HG02610 (cell line): Measurements from ENCODE around the gene PRDM16.

ENCODE experiments used
- ATAC-seq: cut with Tn5 transposase; IDR thresholded peaks from one replicate; pipeline ENCODE4 v1.9.1; 2021; ENCODE audit warnings: mild to moderate bottlenecking, moderate library complexity; ENCODE audit not compliant: unreplicated experiment

The PRDM16 gene

DNA sequence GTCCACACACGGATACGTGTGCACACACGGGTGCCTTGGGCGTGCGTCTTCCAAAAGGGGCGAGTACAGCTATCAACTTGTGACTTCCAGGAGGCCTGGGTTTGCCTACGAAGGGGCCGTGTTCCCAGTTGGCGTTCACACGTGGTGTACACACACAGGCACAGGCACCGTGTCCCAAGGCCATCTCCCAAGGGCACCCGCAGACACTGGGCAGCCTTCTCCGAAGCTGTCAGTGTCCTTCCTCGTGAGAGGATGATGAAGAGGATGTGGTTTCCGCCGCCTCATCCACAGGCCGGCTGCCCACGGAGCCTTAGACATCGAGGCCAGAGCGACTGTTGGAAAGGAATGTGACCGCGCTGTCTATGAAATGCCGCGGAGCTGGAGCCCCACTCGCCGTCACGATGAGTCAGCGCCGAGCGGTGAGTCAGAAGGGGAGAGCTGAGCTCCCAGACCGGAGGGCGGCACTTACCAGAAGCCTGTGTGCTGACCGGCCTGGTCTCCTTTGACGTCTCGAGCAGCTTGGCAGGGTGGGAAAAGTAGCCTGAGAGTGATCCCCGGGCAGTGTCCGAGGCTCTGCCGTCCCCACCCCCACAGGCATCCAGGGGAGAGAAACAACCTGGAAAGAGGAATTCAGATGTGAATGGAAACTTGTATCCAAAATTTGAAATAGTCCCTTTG, 244.0 kb downstream of the PRDM16 start:
- no peak for ATAC-seq

DNA sequence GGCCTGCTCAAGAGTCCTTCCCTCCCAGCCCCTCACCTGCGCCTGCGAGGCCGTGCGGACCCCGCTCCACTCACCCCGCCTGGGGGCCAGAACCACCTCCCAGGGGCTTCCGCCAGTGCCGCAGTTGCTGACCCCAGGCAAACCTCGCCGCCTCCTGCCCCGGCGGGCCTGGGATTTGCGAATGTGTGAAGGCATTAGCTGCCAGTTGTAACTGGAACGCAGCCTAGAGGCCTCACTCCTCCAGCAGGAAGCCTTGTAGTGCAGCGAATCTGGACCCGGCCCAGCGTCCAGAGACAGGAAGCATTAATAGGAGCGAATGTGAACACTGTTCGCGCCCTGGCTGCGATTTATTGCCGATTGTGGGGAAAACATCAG, 244.6 kb downstream of the PRDM16 start:
- ATAC-seq: no peak

DNA sequence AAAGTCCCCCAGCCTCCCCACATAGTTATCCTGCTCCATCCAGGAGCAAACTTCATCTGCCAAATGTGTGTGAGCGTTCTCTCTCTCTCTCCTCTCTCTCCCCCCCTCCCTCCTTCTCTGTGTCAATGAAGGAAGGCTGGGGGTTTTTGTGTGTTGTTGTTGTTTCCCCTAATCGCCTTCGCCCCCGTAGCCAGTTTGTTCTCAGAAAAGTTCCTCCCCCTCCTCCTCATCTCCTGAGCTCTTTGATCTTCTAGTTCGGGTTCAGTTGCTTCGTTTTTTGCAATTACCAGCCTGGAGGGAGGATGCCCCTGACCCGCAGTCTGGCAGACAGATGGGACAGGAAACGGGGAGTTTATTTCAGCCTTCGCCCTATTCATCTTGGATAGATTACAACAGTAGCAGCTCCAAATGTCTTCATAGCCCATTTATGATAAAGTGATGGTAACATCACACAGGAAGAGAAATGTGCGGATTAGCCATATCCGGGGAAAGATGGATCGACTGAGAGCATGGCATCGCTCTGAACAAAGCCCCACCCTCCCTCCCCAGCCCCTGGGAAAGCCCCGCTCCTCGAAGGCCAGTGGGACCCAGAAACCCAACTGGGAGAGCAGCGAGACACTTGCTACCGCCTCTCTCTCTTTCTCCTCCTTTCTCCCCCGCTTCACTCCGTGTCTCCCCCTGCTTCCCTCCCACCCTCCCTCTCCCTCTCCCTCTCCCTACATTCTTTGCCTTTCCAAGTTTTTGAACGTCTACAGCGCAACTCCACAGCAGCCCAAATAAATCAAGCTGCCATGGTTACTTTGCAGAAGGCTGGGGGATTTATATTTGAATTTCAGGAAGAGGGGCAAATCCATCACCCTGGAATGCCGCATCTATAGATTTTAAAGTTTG, 245.7 kb downstream of the PRDM16 start:
- ATAC-seq: no peak

DNA sequence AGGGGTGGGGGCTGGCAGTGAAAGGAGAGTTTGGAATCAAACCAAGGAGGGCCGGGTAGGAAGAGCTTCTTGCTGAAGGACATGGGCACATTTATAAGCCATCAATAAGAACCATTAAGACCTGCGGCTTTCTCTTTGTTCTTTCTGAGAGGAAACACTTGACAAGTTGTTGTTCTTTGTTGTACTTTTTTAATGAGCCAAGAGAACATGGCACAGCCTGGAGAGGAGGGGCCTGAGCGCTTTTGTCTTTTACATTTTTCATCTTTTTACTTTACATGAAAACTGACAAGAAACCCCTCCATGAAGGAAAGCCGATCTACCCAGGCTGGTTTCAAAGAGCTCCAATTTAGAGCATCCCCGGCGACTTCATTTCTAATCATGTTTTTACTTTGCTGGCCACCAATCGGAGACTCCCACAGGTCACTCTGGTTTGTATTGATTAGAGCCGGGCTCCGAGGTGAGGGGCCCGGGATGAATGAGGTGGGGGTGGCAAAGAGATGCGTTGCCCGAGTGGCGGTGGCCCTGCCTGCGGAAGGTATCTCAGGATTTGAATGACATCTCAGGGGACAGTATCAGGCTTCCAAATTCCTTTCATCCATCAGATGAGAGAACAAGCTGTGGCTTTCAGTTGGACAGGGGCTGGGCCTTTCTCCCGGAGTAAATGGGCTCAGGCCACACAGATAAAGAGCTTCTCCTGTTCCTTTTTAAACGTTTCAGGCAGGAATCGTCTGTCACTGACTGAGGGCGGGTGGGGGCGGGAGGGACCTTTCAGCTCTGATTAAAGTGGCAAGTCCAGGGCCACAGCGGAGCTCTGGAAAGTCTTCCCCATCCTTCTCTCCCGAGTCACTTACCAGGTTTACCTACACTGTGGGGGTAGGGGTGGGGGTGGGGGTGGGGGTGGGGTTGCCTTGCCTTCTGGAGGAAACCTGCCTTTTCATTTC, 246.7 kb downstream of the PRDM16 start:
- no peak for ATAC-seq

DNA sequence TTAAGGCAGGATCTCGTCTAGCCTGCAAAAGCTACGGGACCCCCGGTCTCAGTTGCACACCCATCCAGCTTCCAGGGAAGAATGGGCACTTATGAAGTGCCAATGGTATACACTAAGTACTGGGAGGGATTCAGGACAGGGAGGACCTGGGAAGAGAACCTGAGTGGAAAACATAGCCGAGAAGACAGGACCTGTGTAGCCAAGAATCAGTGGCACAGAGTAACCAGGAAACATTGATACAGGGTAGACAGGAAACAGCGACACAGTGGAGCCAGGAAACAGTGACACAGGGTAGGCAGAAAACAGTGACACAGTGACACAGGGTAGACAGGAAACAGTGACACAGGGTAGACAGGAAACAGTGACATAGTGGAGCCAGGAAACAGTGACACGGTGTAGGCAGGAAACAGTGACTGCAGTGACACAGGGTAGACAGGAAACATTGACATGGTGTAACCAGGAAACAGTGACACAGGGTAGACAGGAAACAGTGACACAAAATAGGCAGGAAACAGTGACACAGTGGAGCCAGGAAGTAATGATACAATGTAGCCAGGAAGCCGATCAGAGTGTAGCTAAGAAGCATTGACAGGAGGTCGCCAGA, 247.4 kb downstream of the PRDM16 start:
- no peak for ATAC-seq

DNA sequence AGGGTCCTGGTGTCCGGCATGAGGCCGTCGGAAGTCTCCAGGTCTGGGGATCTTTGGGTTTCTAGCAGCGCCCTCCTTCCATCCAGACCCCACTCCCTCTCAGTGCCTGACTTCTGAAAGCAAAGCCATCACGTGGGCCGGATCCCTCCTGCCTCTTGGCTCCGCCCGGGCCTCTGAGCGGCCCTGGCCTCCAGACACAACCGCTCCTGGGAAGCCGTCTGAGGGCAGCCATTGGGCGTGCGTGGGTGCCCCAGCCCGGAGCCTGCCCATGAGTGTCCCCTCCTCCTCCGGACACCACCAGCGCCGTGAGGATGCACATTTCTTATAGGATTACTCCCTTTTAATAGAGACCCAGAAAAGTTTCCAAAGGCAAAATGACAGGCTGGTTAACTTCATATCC, 248.5 kb downstream of the PRDM16 start:
- no peak for ATAC-seq

DNA sequence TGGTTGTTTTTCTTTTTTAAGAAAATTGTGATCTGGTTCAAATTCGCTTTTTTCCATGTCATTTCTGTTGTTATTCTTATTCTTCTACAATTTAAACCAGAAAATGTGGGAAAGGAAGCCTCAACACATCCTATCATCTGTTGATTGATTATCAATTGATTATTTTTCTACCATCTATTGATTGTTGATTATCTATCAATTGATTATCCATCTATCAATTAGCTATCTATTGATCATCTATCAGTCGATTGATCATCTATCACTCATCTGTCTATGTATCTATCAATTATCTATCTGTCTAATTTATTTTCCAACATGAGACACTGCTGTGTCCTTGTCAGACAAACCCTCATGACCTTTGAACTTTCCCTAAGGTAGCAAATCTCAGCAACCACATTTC, 249.3 kb downstream of the PRDM16 start:
- no peak for ATAC-seq

DNA sequence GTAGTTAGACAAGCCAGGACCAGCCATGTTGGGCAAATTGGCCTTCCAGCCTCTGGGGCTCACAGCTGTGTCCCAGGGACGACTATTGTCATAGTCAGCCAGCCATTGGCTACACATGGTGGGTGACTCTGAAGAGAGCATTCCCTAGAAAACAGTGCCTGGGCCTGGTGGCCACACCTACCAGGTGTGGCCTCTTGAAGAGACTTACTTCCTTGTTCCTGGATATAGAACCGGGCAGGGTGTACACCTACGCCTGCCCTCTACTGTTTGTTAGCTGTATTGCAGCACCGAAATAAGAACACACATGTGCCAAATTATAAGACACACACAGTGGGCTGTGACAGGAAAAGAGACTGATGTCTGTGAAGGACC, 250.9 kb downstream of the PRDM16 start:
- no peak for ATAC-seq

DNA sequence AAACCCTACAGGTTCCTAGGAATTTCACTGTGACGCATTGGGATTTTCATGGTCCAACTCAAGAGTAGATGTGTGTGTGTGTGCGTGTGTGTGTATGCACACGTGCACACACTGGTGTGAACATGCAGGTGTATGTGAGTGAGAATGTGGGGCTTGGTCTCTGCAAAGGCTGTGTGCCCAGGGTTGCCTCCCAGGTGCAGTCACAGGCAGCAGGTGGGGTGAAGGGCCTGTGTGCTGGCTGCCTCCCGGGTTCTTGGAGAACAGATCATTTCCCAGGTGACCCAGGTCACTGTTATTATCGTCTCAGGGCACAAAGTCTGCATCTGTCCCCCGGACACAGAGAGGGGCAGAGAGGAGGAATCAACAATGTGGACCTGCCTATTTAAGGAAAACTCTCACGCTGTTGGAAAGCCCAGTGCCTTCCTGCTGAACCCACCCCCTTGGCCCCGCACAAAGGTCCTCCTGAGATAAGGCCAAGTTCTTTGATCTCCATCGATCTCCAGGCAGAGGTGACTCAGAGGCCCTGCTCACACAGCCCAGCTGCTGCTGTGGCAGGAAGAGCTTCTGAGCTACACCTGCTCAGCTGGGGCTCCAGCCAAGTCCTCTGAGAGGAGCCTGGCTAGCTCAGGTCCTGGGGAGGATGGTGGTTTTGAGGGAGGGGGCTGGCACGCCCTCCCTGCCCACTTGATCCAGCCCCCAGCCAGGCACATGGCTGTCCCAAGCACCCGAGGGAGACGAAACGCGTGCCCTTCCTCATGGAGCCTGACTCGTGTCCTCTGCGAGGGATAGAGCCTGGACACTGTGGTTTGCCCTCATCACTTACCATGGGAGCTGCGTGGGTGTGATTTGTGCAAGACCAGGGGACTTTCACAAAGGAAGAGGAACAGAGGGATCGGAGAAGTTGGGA, 251.5 kb downstream of the PRDM16 start:
- no peak for ATAC-seq

DNA sequence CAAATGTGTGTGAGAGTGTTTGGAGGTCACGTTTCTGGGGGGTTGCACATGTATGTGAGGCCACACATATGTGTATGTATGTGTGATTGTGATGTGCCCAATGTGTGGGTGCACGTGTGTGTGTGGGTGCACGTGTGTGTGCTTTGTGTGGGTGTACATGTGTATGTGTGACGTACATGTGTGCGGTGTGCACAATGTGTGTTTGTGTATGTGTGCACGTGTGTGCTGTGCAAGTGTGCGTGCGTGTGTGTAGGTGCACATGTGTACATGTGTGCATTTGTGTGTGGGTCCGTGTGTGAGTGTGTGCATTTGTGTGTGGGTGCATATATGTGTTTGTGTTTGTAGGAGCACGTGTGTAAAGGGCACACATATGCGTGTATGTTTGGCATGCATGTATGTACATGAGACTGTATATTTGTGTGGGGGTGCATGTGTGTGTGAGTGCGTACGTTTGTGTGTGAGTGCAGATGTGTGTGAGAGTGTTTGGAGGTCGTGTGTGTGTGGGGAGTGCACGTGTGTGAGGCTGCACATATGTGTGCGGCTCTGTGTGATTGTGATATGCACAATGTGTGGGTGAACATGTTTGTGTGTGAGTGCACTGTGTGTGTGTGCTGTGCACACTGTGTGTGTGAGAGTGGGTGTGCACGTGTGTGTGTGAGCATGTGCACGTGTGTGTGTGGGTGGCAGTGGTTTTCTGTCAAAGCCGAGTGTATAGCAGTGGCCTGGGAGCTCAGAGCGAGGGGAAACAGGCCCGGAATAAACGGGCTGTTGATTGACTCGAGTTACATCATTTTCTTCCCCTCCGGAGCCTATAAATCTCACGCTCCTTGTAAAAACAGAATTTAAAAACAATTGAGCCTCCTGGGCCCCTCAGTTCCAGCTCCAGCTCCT, 252.8 kb downstream of the PRDM16 start:
- no peak for ATAC-seq

DNA sequence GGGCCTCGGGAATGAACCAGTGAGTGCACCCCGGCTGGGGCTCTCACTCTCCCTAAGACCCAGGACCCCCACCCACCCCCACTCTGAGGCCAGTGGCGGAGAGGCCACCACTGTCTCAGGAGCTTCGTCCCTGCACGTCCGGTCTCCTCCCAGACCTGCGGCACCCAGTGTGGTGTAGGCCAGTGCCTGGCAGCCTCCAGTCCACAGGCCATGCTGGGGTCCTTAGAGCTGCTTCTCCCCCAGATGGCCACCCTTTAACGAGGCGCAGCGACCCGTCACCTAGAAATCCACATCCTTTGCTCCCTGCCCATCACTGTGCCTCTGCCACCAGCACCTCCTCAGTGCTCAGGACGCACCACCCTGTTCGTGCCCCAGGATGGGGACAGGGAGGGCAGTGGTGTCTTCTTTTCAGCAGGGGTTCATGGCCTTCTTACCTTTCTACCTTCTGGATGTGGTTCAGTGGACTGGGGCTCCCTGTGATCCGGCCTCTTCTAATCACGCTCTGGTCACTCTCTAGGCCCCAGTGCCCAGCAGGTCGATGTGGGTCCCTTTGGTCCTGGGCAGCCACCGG, 253.5 kb downstream of the PRDM16 start:
- no peak for ATAC-seq

DNA sequence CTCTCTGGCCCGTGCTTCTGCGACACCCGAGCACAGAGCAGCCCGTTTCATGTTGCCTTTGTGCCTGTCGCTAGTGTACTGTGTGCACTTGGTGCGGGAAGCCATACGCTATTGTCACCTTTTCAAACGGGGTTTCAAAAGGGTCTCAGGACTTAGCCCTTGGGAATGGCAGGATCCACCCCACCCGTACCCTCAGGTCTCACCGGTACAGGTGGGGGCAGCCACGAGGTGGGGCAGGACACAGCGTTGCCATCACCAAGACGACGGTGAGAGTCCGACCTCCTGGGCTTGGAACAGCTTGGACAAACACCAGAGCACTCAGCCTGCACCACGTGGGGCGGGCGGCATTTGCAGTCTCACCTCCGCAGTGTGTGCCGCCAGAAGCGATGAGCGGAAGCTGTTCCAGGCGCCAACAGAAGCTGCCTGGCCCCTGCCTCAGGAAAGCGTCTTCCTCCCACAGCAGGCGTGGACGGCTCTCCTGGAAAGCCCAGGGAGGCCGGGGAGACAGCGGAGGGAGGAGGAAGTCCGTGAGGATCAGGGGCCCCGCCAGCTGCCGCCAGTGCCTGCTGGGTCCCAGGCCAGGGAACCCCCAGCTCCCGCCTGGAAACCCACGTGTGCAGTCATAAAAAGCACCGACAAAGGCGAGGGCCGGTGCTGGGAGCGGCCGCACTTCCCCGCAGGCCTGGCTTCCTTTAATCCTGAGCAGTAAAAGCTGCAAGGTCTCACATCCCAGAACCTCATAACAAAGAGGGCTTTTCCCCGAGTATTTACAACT, 254.2 kb downstream of the PRDM16 start:
- no peak for ATAC-seq

DNA sequence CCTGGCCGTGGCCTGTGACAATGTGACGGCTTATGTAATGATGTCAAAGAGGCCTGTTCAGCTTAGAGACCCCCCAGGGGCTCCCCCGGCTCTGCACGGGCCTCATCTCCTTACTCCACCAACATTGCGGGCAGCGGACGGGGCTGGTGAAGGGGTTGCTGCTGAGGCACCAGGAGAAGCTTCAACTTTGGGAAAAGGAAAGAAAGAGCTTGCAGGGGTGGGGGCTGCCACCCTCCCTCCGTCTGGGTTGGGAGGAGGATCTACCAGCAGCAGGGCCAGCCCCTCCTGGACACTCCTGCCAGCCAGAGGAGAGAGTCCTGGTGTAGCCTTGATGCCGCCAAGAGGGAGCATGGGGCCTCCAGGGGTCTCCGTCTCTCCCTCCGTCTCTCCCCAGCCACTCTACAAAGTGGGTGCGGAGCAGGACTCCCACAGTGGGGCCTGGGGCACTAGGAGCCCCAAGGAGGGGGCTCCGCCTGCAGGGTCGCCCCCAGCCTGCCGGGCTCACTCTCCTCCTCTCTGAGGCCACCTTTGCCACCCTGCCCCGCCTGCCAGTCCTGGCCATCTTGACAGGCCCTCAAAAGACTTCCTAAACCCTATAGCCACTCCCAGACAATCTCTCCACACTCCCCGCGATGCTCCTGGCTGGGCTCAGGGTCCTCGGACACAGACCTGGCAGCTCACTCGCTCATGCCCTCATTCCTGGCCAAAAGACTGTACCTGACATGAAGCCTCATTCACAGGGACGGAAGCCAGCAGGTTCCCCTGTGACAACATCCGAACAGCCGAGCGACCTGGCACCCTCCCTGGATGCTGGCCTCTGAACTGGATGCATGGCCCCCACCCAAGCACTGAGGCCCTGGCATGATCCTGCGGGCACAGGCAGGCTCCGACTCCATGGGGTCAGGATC, 255.0 kb downstream of the PRDM16 start:
- no peak for ATAC-seq

DNA sequence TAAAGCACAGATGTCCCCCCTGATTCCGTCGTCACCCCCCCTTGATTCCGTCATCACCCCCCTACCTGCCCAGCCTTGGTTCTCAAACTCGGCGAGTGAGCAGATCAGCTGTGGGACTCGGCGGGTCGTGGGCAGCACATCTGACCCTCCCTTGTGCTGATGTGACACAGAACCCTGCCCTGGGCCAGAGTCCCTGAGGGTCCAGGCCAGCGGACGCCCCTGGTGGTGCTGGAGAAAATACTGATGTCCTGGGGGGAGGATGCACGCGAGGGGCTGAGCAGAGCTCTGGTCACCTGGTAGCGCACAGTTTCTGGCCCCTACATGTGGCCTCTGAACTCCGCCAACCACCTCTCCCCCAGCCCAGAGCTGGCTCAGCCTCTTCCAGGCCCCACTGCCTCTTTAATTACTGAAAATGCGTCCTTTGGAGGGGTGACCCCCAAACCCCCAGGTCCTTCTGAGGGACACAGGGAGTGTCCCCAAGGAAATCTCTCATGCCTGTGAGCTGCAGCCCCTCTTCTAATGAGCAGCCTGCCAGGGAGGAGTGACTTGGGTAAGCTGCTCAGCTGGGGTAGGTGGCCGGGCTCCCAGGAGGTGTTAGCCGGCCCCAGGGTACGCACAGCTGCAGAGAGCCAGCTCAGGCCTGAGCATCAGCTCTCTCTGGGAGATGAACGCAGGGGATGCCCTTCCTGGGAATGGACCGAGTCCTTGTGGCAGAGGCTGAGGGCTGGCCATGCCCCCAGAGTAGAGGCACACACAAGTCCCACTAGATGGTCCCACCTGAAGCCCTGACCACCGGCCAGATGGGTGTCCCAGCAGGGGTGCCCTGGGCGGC, 255.9 kb downstream of the PRDM16 start:
- ATAC-seq: no peak

DNA sequence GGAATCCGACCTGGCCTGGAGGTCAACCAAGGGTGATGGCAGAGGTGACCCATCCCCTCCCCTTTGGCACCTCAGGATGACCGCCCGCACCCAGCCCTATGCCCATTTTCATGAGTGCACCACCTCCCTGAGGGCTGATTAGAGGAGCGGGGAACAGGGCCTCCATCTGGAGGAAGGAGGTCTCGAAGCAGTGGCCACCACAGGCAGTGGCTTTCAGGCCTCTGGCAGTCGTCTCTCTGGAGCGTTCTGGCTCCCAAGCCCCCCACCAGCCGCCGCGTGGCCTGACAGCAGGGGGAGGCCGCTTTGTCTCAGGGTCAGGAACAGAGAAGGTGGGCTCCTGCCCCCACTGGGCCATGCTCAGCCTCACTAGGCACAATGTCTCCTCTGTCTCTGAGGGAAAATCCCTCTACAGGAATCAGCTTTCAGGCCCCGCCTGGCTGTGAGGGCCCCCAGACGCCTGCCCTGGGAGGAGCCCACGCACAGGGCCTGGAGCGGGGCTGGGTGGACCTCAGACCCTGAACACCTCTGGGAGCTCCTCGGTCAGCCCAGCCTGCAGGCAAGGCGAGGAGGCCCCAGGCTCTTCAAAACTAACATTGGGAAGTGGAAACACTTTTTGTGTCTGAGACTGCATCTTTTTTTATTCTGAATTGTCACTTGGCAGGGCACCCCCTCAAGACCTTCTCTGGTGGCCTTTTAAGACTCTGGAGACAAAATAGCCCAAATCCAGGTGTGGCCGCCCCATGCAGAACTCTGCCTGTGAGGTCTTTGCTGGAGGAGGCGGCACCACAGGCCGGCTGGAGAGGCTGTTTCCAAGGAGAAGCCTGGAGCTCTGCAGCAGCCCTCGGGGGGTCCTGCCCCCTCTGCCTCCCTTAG, 257.7 kb downstream of the PRDM16 start:
- ATAC-seq: no peak
